Astrocyte (in vitro differentiated cells and primary cell): ENCODE measurements around the gene NUBPL. TPM values are rescaled to one million over a fixed set of nuclear protein-coding genes. Genes with fewer than 3 reads are reported as not detected.

Source experiments
- DNase-seq: peaks from one replicate; pipeline ENCODE4 v3.0.0-alpha.2; 2010; ENCODE audit warnings: low read depth
- FAIRE-seq: peaks from 2 replicates; lab custom pipeline; 2011; peaks lifted over from hg19 to GRCh38; lab: Jason Lieb, UNC
- H2AFZ ChIP-seq: 2 replicates; pipeline ENCODE4 v1.6.0; 2012; ENCODE audit warnings: low read depth, low read length, inconsistent platforms
- H3K27ac ChIP-seq: 2 replicates; pipeline ENCODE4 v1.5.1; 2011; ENCODE audit warnings: low read depth, low read length, inconsistent platforms
- H3K27me3 ChIP-seq: 2 replicates; pipeline ENCODE4 v1.6.0; 2011; ENCODE audit warnings: low read length, inconsistent platforms; ENCODE audit not compliant: insufficient read depth
- H3K36me3 ChIP-seq: 2 replicates; pipeline ENCODE4 v1.5.1; 2011; ENCODE audit warnings: low read length, inconsistent platforms; ENCODE audit not compliant: insufficient read depth
- H3K4me1 ChIP-seq: 2 replicates; pipeline ENCODE4 v1.5.1; 2011; ENCODE audit warnings: low read length, inconsistent platforms; ENCODE audit not compliant: insufficient read depth
- H3K4me2 ChIP-seq: 2 replicates; pipeline ENCODE4 v1.6.0; 2012; ENCODE audit warnings: low read length, inconsistent platforms
- H3K4me3 ChIP-seq: 2 replicates; pipeline ENCODE4 v1.5.1; 2011; ENCODE audit warnings: low read depth, mild to moderate bottlenecking, low read length, inconsistent platforms; ENCODE audit not compliant: insufficient read depth
- H3K79me2 ChIP-seq: 2 replicates; pipeline ENCODE4 v1.6.0; 2012; ENCODE audit warnings: mild to moderate bottlenecking, low read length, inconsistent platforms; ENCODE audit not compliant: insufficient read depth
- H3K9ac ChIP-seq: 2 replicates; pipeline ENCODE4 v1.6.0; 2012; ENCODE audit warnings: mild to moderate bottlenecking, low read length, inconsistent platforms
- H3K9me3 ChIP-seq: 2 replicates; pipeline ENCODE4 v1.5.1; 2012; ENCODE audit warnings: low read depth, mild to moderate bottlenecking, low read length, inconsistent platforms; ENCODE audit not compliant: insufficient read depth
- H4K20me1 ChIP-seq: 2 replicates; pipeline ENCODE4 v1.6.0; 2012; ENCODE audit warnings: low read length, inconsistent platforms; ENCODE audit not compliant: insufficient read depth
- H3K27ac Mint-ChIP-seq: one replicate; pipeline ENCODE4 v1.8.0; 2021; ENCODE audit warnings: mild to moderate bottlenecking, mixed read lengths; ENCODE audit not compliant: unreplicated experiment
- H3K27me3 Mint-ChIP-seq: one replicate; pipeline ENCODE4 v1.8.0; 2021; ENCODE audit warnings: low read depth, mixed read lengths; ENCODE audit not compliant: unreplicated experiment
- H3K36me3 Mint-ChIP-seq: one replicate; pipeline ENCODE4 v1.8.0; 2021; ENCODE audit warnings: low read depth, mixed read lengths; ENCODE audit not compliant: unreplicated experiment
- H3K4me1 Mint-ChIP-seq: one replicate; pipeline ENCODE4 v1.8.0; 2021; ENCODE audit warnings: low read depth, mixed read lengths; ENCODE audit not compliant: unreplicated experiment
- H3K4me3 Mint-ChIP-seq: one replicate; pipeline ENCODE4 v1.8.0; 2021; ENCODE audit warnings: mild to moderate bottlenecking, moderate library complexity, mixed read lengths; ENCODE audit not compliant: unreplicated experiment
- H3K9me3 Mint-ChIP-seq: one replicate; pipeline ENCODE4 v1.8.0; 2021; ENCODE audit warnings: mild to moderate bottlenecking, mixed read lengths; ENCODE audit not compliant: unreplicated experiment
- CTCF ChIP-seq: IDR thresholded peaks from 2 replicates; pipeline ENCODE4 v1.5.1; 2011; ENCODE audit warnings: low read depth, mild to moderate bottlenecking, inconsistent platforms, low read length, moderate library complexity; ENCODE audit not compliant: insufficient read depth
- EZH2 ChIP-seq: IDR thresholded peaks from 2 replicates; pipeline ENCODE4 v1.6.1; 2012; ENCODE audit warnings: mild to moderate bottlenecking, low read length, inconsistent platforms; ENCODE audit not compliant: insufficient read depth
- total RNA-seq: library from RNA; stranded (reverse); gene quantifications from 2 replicates; pipeline ENCODE4 v1.2.1, GENCODE V29; 2021

Gene NUBPL
- total RNA-seq, 1 donor from 2014 or later, result 9.0 TPM

DNA sequence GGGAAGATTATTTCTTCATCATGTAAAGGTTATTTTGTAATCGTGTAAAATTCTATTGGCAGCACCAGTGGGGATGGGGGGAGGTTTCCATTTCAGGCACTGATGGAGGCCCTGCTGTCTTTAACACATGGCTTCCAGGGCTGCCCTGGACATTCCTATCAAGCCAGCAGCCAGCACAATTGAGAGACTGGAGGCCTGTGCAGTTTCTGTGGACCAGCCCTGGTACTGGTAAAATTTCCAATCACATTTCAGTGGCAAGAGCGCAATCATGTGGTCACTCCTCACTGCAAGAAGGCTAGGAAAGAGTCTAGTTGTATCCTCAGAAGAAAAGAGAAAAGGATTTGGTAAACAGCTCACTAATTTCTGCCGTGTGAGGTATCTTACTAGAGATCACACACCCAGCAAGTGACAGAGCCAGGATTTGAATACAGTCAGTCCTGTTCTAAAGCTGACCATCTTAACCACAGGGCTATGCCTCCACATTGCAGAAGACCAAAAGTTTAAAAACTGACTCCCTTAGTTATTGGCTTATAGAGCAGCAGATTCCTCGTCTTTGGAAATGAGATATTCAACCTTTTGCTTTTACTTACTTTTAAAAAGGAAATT is 336.5 kb downstream of the NUBPL start:
- Mint-ChIP-seq H3K27me3 (no peaks in the 10 kb centered on the region), H3K36me3 (no peaks in the 10 kb centered on the region), H3K4me1 (peaks cover 39% of the 10 kb centered on the region), H3K4me3 (no peak overlapping the region), H3K27ac (peak overlapping the region; percentile 64), H3K9me3 (no peaks in the 10 kb centered on the region)
- no peaks in the 10 kb centered on the region for H3K36me3 ChIP-seq
- H3K9ac ChIP-seq, result no peak overlapping the region
- H3K27ac ChIP-seq, result no peak overlapping the region
- H3K27me3 ChIP-seq, result no peaks in the 10 kb centered on the region
- no peak overlapping the region for H3K4me3 ChIP-seq
- H3K79me2 ChIP-seq, result no peaks in the 10 kb centered on the region
- H3K4me1 ChIP-seq, result peaks cover 22% of the 10 kb centered on the region
- no peak for DNase-seq
- TF ChIP-seq CTCF (no peak), EZH2 (no peak)
- FAIRE-seq, result no peak
- no peaks in the 10 kb centered on the region for H3K9me3 ChIP-seq
- no peak overlapping the region for H3K4me2 ChIP-seq
- no peaks in the 10 kb centered on the region for H4K20me1 ChIP-seq
- H2AFZ ChIP-seq, result peak overlapping the region; percentile 3

GRCh38 chr14:31898838-31899528 is 337.8 kb downstream of the NUBPL start:
- Histone ChIP-seq H2AFZ (no peak overlapping the region), H3K36me3 (no peaks in the 10 kb centered on the region), H3K79me2 (no peaks in the 10 kb centered on the region), H3K9me3 (no peaks in the 10 kb centered on the region), H3K4me1 (peaks cover 13% of the 10 kb centered on the region), H3K4me3 (no peak overlapping the region), H3K9ac (no peak overlapping the region), H3K27ac (no peak overlapping the region), H4K20me1 (no peaks in the 10 kb centered on the region), H3K4me2 (no peak overlapping the region), H3K27me3 (no peaks in the 10 kb centered on the region)
- Mint-ChIP-seq H3K27ac (no peak overlapping the region), H3K36me3 (no peaks in the 10 kb centered on the region), H3K4me3 (no peak overlapping the region), H3K27me3 (no peaks in the 10 kb centered on the region), H3K9me3 (no peaks in the 10 kb centered on the region), H3K4me1 (peaks cover 32% of the 10 kb centered on the region)
- FAIRE-seq (no peak), DNase-seq (no peak)
- TF ChIP-seq EZH2 (no peak), CTCF (no peak)

- H3K9ac ChIP-seq, result no peak overlapping the region
These were observed 340.8 kb downstream of the NUBPL start for GRCh38 chr14:31902002-31902401.

More at GRCh38 chr14:31902002-31902401, 340.8 kb downstream of the NUBPL start:
- Mint-ChIP-seq H3K4me1 (peaks cover 12% of the 10 kb centered on the region), H3K9me3 (no peaks in the 10 kb centered on the region), H3K4me3 (no peak overlapping the region), H3K36me3 (no peaks in the 10 kb centered on the region), H3K27ac (no peak overlapping the region), H3K27me3 (no peaks in the 10 kb centered on the region)
- Histone ChIP-seq H3K27ac (no peak overlapping the region), H2AFZ (no peak overlapping the region), H3K79me2 (no peaks in the 10 kb centered on the region), H4K20me1 (no peaks in the 10 kb centered on the region), H3K9me3 (no peaks in the 10 kb centered on the region), H3K4me2 (no peak overlapping the region), H3K4me1 (no peaks in the 10 kb centered on the region), H3K4me3 (no peak overlapping the region), H3K27me3 (no peaks in the 10 kb centered on the region), H3K36me3 (no peaks in the 10 kb centered on the region)
- DNase-seq (no peak), FAIRE-seq (no peak)
- TF ChIP-seq CTCF (no peak), EZH2 (no peak)
